ENCODE measurements around the gene SUSD3.
"Not testable (repeated sequence)": the region's sequence is repeated elsewhere in the genome, so short reads cannot be mapped to it uniquely, and the experiment has no call there.

SUSD3 gene

GRCh38 chr9:93058355-93059010 lies at the start of gene SUSD3:
SUSD3 (plus strand) TSS chr9:93058701; CDS start chr9:93058743, 42 bp downstream.
- no peak for DNase-seq

GRCh38 chr9:93009337-93010015 lies 49.0 kb upstream of the SUSD3 start:
- DNase-seq: no peak

GRCh38 chr9:93010056-93010455 lies 48.4 kb upstream of the SUSD3 start:
- no peak for DNase-seq

GRCh38 chr9:93010704-93011103 lies 47.8 kb upstream of the SUSD3 start:
- no peak for DNase-seq

GRCh38 chr9:93011114-93011513 lies 47.4 kb upstream of the SUSD3 start:
- DNase-seq: no peak

- DNase-seq: no peak
These were observed 45.3 kb upstream of the SUSD3 start for GRCh38 chr9:93012963-93013855.

- no peak for DNase-seq
These were observed 44.5 kb upstream of the SUSD3 start for GRCh38 chr9:93013856-93014582.

GRCh38 chr9:93015190-93015589 lies 43.3 kb upstream of the SUSD3 start:
- not testable (repeated sequence) for DNase-seq

- DNase-seq: no peak
These were observed 40.9 kb upstream of the SUSD3 start for GRCh38 chr9:93017621-93018020.

- DNase-seq: no peak
These were observed 38.4 kb upstream of the SUSD3 start for GRCh38 chr9:93020151-93020550.

- DNase-seq: no peak
These were observed 37.5 kb upstream of the SUSD3 start for GRCh38 chr9:93020771-93021670.

- no peak for DNase-seq
These were observed 36.4 kb upstream of the SUSD3 start for GRCh38 chr9:93022066-93022465.

- DNase-seq: no peak
These were observed 35.6 kb upstream of the SUSD3 start for GRCh38 chr9:93022721-93023520.

- DNase-seq: no peak
These were observed 35.0 kb upstream of the SUSD3 start for GRCh38 chr9:93023521-93023815.

- DNase-seq: no peak
These were observed 33.9 kb upstream of the SUSD3 start for GRCh38 chr9:93024646-93024910.

- DNase-seq: no peak
These were observed 33.4 kb upstream of the SUSD3 start for GRCh38 chr9:93024986-93025630.

- no peak for DNase-seq
These were observed 32.8 kb upstream of the SUSD3 start for GRCh38 chr9:93025736-93026135.

GRCh38 chr9:93026640-93027039 lies 31.9 kb upstream of the SUSD3 start:
- no peak for DNase-seq

- no peak for DNase-seq
These were observed 30.8 kb upstream of the SUSD3 start for GRCh38 chr9:93027750-93028149.

- no peak for DNase-seq
These were observed 30.0 kb upstream of the SUSD3 start for GRCh38 chr9:93028448-93029006.
